Measurements from ENCODE around the gene OR4S1.
"Not testable (repeated sequence)": the region's sequence is repeated elsewhere in the genome, so short reads cannot be mapped to it uniquely, and the experiment has no call there.

Gene OR4S1

GRCh38 chr11:48341466-48341865, 35.4 kb downstream of the OR4S1 start:
- ChIA-PET CTCF (no interaction called here), POLR2A (no interaction called here)
- TF ChIP-seq FOXM1 (IDR thresholded peaks at IDR 0.05; ENCODE audit: borderline replicate concordance) (no peak), FOXA1 (IDR thresholded peaks at IDR 0.05) (no peak), ARNT (IDR thresholded peaks at IDR 0.05) (no peak), HDGF (IDR thresholded peaks at IDR 0.05; ENCODE audit: borderline replicate concordance) (no peak), BHLHE40 (IDR thresholded peaks at IDR 0.05; ENCODE audit: borderline replicate concordance) (no peak), ELF4 (IDR thresholded peaks at IDR 0.05) (no peak), ZNF384 (IDR thresholded peaks at IDR 0.05) (no peak), FOXK2 (IDR thresholded peaks at IDR 0.05) (no peak), CTBP1 (IDR thresholded peaks at IDR 0.05; ENCODE audit: borderline replicate concordance) (no peak), LEF1 (IDR thresholded peaks at IDR 0.05; ENCODE audit: borderline replicate concordance) (no peak), TARDBP (IDR thresholded peaks at IDR 0.05) (no peak), L3MBTL2 (conservative IDR thresholded peaks at IDR 0.05) (no peak), SUZ12 (IDR thresholded peaks at IDR 0.05) (no peak), SP1 (IDR thresholded peaks at IDR 0.05) (no peak), NFRKB (IDR thresholded peaks at IDR 0.05) (no peak), PKNOX1 (IDR thresholded peaks at IDR 0.05) (no peak)
- DNase-seq (ENCODE audit: extremely low spot score) = no peak

- DNase-seq (ENCODE audit: extremely low spot score); POLR2A ChIA-PET; CTCF ChIA-PET: not testable (repeated sequence)
These were observed 36.5 kb downstream of the OR4S1 start for GRCh38 chr11:48342505-48342904.

GRCh38 chr11:48346286-48346685, 40.3 kb downstream of the OR4S1 start:
- POLR2A ChIA-PET; CTCF ChIA-PET; DNase-seq (ENCODE audit: extremely low spot score): not testable (repeated sequence)

GRCh38 chr11:48354013-48354412, 48.0 kb downstream of the OR4S1 start:
- DNase-seq (ENCODE audit: extremely low spot score) = no peak
- ChIA-PET POLR2A (no interaction called here), CTCF (no interaction called here)
- TF ChIP-seq ARNT (IDR thresholded peaks at IDR 0.05) (no peak), SP1 (IDR thresholded peaks at IDR 0.05) (no peak), NFRKB (IDR thresholded peaks at IDR 0.05) (no peak), LEF1 (IDR thresholded peaks at IDR 0.05; ENCODE audit: borderline replicate concordance) (no peak), PKNOX1 (IDR thresholded peaks at IDR 0.05) (no peak), L3MBTL2 (conservative IDR thresholded peaks at IDR 0.05) (no peak), CTBP1 (IDR thresholded peaks at IDR 0.05; ENCODE audit: borderline replicate concordance) (no peak), ELF4 (IDR thresholded peaks at IDR 0.05) (no peak), FOXM1 (IDR thresholded peaks at IDR 0.05; ENCODE audit: borderline replicate concordance) (no peak), TARDBP (IDR thresholded peaks at IDR 0.05) (no peak), SUZ12 (IDR thresholded peaks at IDR 0.05) (no peak), FOXK2 (IDR thresholded peaks at IDR 0.05) (no peak), HDGF (IDR thresholded peaks at IDR 0.05; ENCODE audit: borderline replicate concordance) (no peak), FOXA1 (IDR thresholded peaks at IDR 0.05) (no peak), BHLHE40 (IDR thresholded peaks at IDR 0.05; ENCODE audit: borderline replicate concordance) (no peak), ZNF384 (IDR thresholded peaks at IDR 0.05) (no peak)

- no peak for DNase-seq (ENCODE audit: extremely low spot score)
- TF ChIP-seq ELF4 (IDR thresholded peaks at IDR 0.05) = no peak
- TF ChIP-seq ARNT (IDR thresholded peaks at IDR 0.05) = no peak
- no peak for TF ChIP-seq ZNF384 (IDR thresholded peaks at IDR 0.05)
- no peak for TF ChIP-seq NFRKB (IDR thresholded peaks at IDR 0.05)
- TF ChIP-seq PKNOX1 (IDR thresholded peaks at IDR 0.05) = no peak
- TF ChIP-seq FOXA1 (IDR thresholded peaks at IDR 0.05) = no peak
- no peak for TF ChIP-seq LEF1 (IDR thresholded peaks at IDR 0.05; ENCODE audit: borderline replicate concordance)
- no peak for TF ChIP-seq SUZ12 (IDR thresholded peaks at IDR 0.05)
- TF ChIP-seq L3MBTL2 (conservative IDR thresholded peaks at IDR 0.05) = no peak
- TF ChIP-seq BHLHE40 (IDR thresholded peaks at IDR 0.05; ENCODE audit: borderline replicate concordance) = no peak
- TF ChIP-seq HDGF (IDR thresholded peaks at IDR 0.05; ENCODE audit: borderline replicate concordance) = no peak
- no peak for TF ChIP-seq TARDBP (IDR thresholded peaks at IDR 0.05)
- TF ChIP-seq CTBP1 (IDR thresholded peaks at IDR 0.05; ENCODE audit: borderline replicate concordance) = no peak
- TF ChIP-seq SP1 (IDR thresholded peaks at IDR 0.05) = no peak
- TF ChIP-seq FOXK2 (IDR thresholded peaks at IDR 0.05) = no peak
- no peak for TF ChIP-seq FOXM1 (IDR thresholded peaks at IDR 0.05; ENCODE audit: borderline replicate concordance)
- ChIA-PET POLR2A (no interaction called here), CTCF (no interaction called here)
These were observed 48.7 kb downstream of the OR4S1 start for GRCh38 chr11:48354677-48355076.

Data from HEK293T (cell line).